Kasumi-1 (cell line): ENCODE measurements around the gene GPR137.

ENCODE experiments used
- DNase-seq, 2 experiments: peaks; one replicate each; lab custom pipeline; 2025; lab: John Stamatoyannopoulos, UW

Gene GPR137

DNA sequence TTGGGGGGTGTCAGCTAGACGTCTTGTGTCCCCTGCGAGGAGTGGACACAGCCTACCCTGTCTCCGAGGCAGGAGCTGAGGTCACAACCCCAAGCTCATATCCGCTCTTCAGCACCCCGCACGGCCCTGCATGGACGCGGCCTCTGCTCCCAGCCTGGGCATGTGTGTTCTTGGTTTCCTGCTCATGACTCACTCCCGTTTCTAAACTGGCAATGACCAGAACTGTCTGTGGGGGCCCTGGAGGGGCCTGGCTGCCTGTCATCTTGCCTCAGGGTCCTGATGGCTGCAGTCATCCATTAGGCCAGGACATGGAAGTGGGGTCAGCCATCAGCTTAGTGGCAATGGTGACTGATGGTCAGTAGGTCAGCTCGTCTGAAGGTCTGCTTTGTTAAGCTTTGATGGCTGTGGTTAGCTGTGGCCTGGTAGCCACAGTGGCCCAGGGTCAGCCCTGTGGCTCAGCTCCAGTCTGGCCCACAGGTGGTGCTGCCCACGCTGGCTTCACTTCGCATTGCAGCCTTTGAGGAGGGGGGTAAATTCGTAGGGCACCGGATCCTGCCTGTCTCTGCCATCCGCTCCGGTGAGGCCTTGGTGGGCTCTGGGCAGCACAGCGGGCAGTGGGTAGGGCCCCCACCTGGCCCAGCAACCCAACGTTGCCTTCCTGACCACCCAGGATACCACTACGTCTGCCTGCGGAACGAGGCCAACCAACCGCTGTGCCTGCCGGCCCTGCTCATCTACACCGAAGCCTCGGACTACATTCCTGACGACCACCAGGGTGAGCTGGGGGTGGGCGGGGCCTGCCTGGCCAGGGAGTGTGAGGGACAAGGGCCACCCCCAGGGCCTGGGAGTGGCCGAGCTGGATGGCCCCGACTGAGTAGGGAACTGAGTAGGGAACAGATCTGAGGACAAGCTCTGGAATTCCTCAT, 22.4 kb upstream of the GPR137 start:
- DNase-seq: peak; percentile 21 to 25

DNA sequence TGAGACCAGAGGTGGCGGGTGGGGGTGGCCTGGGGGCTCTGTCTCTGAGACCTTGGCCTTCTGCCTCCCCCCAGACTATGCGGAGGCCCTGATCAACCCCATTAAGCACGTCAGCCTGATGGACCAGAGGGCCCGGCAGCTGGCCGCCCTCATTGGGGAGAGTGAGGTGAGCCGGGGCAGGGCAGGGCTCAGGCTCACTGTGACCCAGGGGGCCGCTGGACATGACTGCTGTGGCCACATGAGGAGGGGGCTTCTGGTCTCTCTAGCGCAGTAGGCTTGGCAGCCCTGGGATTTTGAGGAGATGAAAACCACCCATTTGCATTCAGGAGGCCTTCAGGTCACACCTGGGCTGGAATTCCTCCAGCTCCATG, 21.7 kb upstream of the GPR137 start:
- DNase-seq: no peak

DNA sequence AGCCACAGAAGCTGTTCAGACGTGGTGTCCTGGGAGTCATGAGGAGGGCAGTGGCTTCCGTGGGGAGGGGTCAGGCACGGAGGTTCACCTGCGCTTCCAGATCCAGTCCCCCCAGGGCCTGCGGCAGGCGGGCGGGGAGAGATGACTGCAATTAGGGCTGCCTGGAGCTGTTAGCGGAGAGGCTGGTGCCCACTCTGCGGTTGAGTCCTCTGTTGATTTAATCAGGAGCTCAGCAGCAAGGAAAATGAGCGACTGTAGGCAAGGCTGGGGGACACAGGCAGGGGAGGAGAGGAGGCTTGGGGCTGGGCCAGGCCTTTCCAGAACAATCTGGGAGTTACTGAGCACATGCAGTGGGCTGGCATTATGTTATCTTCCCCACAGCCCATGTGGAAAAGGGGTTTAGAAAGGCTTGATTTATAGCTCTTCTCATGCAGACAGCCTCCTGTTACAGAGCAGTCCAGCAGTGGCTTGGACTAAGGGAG, 21.2 kb upstream of the GPR137 start:
- DNase-seq: no peak

DNA sequence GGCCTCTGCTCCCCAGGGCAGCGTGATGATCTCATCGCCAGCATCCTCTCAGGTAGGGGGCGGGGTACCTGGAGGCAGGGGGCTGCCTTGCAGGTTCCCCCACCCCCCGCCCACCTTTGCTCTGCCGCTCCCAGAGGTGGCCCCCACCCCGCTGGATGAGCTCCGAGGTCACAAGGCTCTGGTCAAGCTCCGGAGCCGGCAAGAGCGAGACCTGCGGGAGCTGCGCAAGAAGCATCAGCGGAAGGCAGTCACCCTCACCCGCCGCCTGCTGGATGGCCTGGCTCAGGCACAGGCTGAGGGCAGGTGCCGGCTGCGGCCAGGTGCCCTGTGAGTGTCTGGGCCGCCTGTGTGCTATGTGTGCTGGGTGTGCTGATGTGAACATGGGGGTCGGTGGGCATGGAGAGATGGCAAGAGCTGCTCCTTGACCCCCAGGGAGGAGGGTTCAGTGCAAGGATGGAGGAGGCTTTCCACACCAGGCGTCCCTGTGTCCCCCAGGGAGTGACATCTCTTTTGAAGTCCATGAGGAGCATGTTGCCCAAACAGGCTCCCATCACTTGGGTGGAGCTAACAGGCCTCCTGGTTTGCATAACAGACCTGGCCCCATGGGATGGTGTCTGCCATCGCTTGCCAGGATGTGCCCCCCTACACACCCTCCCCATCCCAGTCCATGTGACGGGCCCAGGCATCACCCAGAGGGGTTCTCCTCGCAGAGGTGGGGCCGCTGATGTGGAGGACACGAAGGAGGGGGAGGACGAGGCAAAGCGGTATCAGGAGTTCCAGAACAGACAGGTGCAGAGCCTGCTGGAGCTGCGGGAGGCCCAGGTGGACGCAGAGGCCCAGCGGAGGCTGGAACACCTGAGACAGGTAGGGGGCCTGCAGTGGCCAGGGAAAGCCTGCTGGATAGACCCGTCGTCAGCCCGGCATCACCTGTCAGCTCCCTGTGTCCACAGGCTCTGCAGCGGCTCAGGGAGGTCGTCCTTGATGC, 20.2 kb upstream of the GPR137 start:
- no peak for DNase-seq

DNA sequence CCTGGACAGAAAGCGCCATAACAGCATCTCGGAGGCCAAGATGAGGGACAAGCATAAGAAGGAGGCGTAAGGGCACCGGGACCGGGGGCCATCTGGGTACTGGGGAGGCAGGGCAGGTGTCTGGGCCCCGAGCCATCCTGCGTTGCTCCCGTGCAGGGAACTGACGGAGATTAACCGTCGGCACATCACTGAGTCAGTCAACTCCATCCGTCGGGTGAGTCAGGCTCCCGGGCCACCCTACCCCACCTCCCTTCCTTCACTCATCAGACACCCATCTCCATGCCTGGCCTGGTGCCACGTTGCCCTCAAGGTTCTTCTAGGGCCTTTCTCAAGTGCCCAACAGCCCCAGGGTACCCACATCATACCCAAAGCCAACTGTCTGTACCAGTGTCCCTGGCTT, 19.3 kb upstream of the GPR137 start:
- DNase-seq: no peak

DNA sequence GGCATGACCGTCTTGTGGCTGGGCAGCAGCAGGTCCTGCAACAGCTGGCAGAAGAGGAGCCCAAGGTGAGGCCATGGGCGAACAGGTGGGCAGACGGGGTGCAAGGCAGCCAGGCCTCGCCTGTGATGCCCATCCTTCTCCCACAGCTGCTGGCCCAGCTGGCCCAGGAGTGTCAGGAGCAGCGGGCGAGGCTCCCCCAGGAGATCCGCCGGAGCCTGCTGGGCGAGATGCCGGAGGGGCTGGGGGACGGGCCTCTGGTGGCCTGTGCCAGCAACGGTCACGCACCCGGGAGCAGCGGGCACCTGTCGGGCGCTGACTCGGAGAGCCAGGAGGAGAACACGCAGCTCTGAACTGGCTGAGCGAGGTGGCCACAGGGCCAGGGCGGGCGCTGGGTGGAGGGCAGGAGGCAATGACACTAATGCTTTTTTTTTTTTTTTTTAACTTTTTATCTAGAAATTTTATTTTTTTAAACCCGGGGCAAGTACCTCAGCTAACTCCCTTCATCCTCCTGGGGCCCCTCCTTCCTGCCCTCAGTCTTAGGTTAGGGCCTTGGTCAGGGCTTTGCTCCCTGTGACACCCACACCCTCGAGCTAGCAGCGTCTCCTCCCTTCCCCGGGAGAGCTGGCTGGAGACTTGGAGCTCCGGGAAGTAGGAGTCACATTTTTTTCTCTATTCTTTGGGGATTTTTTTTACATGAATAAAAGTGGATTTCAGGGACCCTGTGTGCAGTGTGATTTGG, 18.3 kb upstream of the GPR137 start:
- DNase-seq: no peak

DNA sequence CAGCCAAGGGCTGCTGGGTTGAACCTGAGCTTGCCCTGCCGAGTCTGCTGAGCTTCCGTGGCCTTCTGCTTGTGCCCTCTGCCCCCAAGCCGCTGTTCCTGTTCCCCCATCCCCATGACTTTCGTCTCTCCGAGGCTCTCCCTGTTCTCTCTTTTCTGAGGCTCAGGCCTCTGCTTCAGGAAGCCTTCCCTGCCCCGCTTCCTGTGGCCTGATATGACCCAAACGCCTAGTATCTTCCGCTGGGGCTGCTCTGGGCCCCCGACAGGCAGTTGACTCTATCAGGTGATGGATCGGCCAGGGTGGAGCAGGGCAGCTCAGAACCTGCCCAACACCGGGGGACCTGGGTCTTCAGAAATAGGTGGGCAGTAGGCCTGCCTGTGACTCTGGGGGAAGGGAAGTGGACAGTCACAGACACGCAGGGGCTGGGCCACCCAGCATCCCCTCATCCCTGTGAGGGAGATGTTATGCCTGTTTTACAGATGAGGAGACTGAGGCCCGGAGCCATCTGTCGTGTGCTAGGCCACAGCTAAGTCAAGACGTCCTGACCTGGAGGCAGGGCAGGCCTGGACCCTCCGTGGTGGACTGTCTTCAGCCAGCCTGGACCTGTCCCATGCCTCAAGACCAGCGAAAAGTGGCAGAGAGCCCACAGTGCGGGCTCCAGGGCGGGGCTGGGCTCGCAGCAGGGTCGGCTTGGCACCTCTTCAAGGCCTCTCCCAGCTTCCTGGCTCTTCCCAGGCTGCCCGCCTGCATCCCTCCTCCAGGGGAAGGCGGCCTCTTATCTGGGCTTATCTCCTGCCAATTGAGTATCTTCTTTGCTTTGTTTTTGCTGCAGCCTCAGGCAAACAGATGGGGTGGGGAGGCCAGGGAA, 17.4 kb upstream of the GPR137 start:
- DNase-seq: peak; percentile 58 to 76

DNA sequence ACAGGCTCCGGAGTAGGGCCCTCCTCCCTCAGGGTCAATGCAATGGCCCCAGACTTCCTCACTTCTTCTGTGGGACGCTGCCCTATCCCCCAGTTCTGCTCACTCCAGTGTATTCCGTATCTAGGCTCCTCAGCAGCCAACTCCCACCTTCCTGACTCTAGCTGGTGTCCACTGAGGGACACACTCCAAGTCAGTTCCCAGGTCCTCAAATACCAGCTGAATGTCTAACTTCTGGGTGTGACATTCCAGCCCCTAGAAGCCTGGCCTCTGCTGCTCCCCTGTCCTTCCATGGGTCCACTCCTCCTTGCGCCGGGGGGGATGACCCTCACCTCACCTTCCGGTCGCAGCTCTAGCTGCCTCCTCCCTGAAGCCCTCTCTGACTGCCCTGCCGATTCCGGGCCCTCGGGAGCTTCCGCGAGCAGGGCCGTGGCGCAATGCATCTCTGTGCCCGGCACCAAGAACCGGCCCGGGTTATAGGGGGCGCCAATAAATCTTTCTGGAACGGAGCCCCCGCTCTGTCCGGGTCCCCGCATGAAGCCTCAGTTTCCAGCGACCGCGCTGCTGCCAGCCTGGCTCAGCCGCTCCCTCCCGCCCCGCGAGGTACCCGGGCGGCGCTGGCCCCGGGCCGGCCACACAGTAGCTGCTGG, 16.6 kb upstream of the GPR137 start:
- DNase-seq: peak; percentile 54 to 65

DNA sequence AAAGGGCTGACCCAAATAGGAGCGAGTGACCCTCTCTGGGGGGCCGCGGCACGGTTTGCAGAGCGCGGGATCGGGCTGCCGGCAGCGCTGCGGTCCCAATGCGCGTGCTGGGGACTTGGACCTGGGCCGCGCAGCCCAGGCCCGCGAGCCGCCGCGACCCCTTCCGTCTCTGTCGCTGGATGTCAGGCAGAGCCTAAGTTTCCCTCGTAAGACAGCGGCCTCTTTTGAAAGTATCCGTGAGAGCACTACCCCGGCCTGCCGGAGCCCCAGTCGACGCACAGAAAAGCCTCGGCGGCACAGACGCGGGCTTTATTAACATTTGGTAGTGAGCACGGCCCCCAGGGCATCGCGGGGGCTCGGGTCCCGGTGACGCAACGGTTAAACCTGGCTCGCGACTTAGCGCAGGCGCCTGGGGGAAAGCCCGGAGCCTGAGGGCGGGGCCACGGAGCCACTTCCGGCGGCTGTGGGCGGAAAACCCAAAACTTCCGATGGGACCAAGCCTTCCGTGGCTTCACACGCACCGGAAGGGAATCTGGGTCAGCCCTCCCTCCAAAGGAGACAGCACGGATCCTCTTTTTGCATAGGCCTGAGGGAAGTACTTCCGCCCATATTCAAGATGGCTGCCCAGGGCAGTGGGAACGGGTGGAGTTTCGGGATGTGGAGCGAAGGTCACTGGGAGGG, 16.0 kb upstream of the GPR137 start:
- DNase-seq: peak; percentile 99

DNA sequence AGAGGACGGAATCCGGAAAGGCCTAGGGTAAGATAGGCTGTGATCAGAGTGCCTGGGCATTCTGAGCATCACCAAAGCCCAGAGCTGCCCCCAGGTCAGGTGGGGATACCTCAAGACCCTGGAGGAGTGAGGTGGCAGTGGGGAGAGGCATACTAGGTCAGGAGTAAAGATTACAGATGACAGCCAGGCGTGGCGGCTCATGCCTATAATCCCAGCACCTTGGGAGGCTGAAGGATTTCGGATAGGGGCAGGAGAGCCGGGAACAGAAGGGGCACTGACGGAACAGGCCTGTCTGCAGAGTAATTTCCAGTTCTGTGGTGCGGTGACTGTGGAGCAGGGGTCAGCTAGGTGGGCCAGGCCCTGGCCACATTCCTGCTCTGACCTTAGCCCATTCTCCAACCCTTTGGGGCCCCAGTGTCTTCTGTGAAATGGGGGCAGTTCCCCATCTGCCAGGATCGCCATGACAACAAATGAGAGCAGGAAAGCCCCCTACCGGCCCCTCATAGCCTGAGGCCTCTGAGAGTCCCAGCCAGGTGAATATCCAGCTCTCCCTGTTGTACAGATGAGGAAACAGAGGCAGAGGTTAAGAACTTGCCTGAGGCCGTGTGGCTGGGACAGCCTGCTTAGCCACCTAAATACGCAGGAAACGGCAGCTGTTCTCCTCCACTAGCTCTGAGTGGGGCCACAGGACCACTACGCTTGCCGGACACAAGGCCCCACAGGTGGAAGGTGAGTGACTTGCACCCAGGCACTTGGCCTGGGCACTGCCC, 10.4 kb upstream of the GPR137 start:
- no peak for DNase-seq

DNA sequence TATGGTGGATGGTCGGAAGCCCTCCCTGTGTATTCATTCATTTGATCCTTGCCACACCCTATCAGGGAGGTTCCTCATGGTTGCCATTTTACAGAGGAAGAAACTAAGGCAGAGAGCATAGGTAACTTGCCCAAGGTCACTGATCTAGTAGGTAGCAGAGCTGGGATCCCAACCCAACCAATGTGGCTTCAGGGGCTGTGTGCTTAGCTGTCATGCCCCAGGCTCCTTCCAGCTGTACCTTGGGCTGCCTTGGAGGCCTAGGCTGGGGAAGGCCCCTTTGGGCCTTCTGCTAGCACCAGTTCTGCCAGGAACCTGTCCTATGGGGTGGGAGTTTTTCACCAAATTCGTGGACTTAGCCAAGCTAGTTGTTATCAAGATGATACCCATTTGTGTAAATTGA, 9.8 kb upstream of the GPR137 start:
- no peak for DNase-seq

DNA sequence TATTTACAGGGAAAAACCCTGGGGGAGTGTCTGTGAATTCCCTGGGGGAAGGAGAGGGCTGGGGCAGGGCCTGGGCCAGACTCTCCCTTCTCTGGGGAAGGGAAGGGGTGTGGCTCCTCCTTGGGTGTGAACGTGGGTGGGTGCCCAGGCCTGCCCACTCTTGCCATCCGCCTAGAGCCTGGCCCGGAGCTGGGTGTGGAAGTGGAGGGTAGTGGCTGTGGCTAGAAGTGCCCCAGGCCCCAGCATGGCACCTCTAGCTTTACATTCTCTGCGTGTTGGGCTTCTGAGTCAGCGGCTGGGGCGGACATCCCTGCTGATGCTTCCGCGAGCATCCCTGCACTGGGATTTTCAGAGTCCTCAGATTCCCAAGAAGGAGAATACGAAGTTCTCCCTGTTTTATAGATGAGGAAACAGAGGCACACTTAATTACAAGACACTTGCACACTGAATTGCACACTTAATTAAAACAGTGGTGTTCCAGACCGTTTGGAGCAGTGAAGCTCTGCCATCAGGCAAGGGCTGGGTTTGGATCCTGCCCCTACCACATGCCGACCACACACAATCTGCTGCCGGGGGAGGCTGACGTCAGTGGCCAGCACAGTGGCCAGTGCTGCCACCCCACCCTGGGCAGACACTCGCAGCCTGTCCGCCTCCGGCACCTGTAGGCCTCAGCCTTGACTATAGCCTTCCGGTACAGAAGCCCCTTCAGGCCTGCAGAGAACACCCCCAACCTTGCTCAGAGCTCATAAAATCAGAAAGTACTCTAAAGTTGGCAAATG, 8.8 kb upstream of the GPR137 start:
- no peak for DNase-seq

DNA sequence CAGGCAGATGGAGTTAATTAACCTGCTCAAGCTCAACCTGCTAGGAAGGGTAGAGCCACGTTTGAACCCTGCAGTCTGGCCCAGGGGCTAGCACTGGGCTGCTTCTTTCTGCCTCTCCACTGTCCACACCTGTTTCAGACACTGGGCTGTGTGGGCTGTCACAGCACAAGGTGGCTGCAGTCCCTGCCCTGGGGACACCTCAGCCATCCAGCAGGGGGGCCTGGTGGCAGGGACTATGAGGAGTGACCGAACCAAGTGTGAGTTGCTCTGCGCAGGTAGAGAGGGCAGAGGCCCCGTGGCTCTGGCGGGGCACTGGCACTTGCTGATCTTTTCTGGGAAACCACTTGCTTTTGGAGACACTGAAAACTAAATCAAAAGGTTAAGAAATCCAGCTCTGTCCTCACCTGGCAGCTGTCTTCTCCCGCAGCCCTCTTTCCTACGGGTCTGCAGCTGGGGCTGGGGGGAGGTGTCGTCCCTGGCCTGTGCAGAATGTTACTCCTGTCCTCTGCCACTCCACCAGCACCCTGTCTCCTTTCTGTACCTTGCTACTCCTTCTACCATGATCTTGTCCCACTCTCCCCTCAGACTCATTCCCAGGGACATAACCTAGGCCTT, 7.0 kb upstream of the GPR137 start:
- DNase-seq: no peak

DNA sequence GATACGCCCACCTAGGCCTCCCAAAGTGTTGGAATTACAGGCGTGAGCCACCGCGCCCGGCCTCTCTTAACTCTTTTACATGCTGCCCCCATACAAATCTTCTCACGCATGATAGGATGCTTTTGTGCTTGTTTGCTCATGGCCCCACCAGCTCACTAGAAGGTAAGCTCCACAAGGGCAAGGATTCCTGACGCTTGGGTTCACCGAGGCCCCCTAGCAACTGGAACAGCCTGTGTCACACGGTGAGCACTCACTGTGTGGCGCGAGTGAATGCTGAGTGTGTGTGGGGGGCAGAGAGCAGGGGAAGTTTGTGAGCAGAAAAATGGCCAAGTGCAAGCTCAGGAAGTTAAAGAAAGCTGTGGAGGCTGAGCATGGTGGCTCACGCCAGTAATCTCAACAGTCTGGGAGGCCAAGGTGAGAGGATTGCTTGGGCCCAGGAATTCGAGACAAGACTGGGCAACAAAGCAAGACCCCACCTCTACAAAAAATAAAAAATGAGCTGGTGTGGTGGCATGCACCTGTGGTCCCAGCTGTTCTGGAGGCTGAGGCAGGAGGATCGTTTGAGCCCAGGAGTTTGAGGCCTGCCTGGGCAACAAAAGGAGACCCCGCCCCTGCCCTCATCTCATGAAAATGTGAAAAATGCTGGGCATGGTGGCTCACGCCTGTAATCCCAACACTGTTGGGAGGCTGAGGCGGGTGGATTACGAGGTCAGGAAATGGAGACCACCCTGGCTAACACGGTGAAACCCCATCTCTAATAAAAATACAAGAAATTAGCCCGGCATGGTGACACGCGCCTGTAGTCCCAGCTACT, 3.5 kb upstream of the GPR137 start:
- no peak for DNase-seq

DNA sequence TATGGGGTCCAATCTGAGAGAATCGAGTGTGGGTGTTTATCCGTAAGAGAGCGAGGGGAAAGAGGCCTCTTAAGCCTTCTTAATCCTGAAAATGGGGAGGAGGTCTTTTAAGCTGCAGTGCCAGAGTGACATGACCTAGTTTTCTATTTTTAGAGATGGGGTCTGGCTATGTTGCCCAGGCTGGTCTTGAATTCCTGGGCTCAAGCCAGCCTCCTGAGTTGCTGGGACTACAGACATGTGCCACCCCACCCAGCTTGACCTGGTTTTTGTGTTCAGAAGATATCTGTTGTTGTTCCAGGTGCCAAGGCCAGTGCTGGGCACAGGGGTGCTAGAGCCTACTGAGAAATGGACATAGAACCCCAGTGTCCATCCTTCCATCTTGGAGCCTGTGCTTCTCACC, 2.6 kb upstream of the GPR137 start:
- DNase-seq: no peak

DNA sequence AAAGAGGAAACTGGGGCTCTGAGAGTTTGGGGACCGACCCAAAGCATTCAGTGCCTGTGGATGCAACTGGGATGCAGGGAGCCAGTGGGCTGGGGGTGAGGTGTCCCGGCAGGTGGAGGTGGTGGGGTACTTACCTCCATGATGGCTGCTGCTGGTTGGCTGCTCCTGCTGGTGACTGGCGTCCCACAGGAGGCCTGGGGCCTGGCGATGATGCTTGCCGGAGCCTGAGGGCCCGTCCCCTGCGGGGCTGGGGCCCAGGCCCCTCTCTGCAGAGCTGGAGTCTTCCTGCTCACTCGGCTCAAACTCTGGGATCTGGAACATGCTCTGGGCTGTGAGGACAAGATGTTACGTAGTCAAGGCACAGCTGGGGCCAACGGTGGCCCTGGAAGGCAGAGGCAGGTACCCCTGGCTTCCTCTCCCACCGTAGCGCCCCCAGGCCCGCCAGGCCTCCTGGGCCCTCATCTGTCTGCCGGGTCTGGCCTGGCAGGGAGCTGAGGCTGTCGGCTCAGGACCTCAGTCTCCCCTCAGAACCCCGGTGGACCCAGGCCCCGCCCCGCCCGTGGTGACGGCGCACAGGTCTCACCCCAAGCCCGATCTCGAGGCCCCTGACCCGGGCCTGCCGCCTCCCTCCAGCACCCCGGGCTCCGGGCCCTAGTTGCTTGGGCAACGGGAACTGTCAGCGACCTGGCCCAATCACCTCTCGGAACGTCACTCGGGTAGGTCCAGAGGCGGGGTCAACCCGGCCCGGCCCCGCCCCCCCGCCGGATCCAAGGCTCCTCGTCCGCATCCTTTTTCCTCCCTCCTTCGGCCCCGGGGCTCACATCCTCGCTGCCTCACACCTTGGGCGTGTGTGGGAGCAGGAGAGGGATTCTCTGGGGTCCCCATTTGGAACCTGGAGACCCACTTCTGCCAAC, 1.3 kb upstream of the GPR137 start, which contains the start of gene BAD:
Gene BAD, minus strand, starts transcription at position 618 of the 914 bp plus-strand sequence. Its CDS starts 297 bp downstream, at position 321.
- peak; percentile 87 to 90 for DNase-seq
